8988T (cell line): ENCODE measurements around the gene LGALS12.

Source experiments
- DNase-seq: peaks from one replicate; pipeline ENCODE4 v3.0.0; 2011

The LGALS12 gene

DNA sequence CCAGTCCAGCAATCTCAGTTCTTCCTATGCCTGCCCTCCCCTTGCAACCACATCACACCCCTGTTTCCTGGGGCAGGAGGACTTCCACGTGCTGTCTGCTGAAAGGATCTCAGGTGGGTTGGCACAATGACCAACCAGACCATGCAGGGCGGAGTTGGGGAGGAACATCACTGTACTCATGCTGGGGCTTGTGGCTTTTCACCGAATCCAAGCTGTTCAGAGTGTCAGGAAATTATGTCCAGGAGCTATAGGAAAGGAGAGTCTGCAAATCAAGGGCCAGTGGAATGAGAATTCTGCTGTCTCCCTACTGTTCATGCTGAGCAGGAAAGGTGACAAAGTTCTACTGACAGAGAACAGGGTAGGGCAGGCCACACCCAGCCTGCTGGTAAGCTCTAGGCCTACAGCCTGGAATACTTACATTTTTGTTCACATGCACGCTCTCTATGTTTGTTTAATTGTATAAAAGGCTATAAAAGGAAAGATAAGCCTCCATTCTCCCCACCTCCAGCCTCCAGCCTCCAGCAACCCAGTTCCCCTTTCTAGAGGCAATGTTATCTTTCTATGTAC, 59.0 kb downstream of the LGALS12 start:
- DNase-seq = no peak
